Neural cell (in vitro differentiated cells): Measurements from ENCODE around the gene TCOF1. TPM values are rescaled to one million over a fixed set of nuclear protein-coding genes. Genes with fewer than 3 reads are reported as not detected.

Experiments used
- H2AFZ ChIP-seq: fragments of 200-600, 300-800 bp; sonication (generic), shearing (Covaris generic); 2 replicates; pipeline ENCODE4 v1.6.0; 2014; ENCODE audit warnings: low read depth, mild to moderate bottlenecking, antibody characterized with exemption, low read length, moderate library complexity
- H3F3A ChIP-seq: fragments of 200-600 bp; shearing (Covaris generic); 2 replicates; pipeline ENCODE4 v1.6.1; 2016; ENCODE audit warnings: mild to moderate bottlenecking, moderate library complexity, mixed read lengths, antibody characterized with exemption, low read length; ENCODE audit not compliant: insufficient read depth, poor library complexity, severe bottlenecking
- H3K27ac ChIP-seq: fragments of 200-600, 300-800 bp; sonication (generic), shearing (Covaris generic); 2 replicates; pipeline ENCODE4 v1.5.1; 2014; ENCODE audit warnings: mild to moderate bottlenecking, low read length, moderate library complexity
- H3K27me3 ChIP-seq: fragments of 300-800, 200-600 bp; sonication (generic), shearing (Covaris generic); 2 replicates; pipeline ENCODE4 v1.6.0; 2014; ENCODE audit warnings: mild to moderate bottlenecking, low read depth, low read length, moderate library complexity; ENCODE audit not compliant: insufficient read depth
- H3K36me3 ChIP-seq: fragments of 300-800, 200-600 bp; sonication (generic), shearing (Covaris generic); 2 replicates; pipeline ENCODE4 v1.5.1; 2014; ENCODE audit warnings: mild to moderate bottlenecking, antibody characterized with exemption, low read length, moderate library complexity; ENCODE audit not compliant: insufficient read depth
- H3K4me2 ChIP-seq: fragments of 300-800, 200-600 bp; sonication (generic), shearing (Covaris generic); 2 replicates; pipeline ENCODE4 v1.6.0; 2014; ENCODE audit warnings: mild to moderate bottlenecking, low read length
- H3K4me3 ChIP-seq: fragments of 300-800, 200-600 bp; sonication (generic), shearing (Covaris generic); 2 replicates; pipeline ENCODE4 v1.5.1; 2014; ENCODE audit warnings: mild to moderate bottlenecking, low read length, moderate library complexity
- H3K79me2 ChIP-seq: fragments of 200-600 bp; shearing (Covaris generic); replicated peaks from 2 replicates; pipeline ENCODE4 v1.6.0; 2014; ENCODE audit warnings: mild to moderate bottlenecking, low read length, moderate library complexity; ENCODE audit not compliant: insufficient read depth
- H3K9ac ChIP-seq: fragments of 300-800, 200-600 bp; sonication (generic), shearing (Covaris generic); 2 replicates; pipeline ENCODE4 v1.6.1; 2016; ENCODE audit warnings: mild to moderate bottlenecking, low read length, mixed read lengths
- H3K9me2 ChIP-seq: fragments of 200-600 bp; shearing (Covaris generic); 2 replicates; pipeline ENCODE4 v1.6.1; 2016; ENCODE audit warnings: mild to moderate bottlenecking, low read length, mixed read lengths; ENCODE audit not compliant: insufficient read depth
- H3K9me3 ChIP-seq: fragments of 200-600, 300-800 bp; sonication (generic), shearing (Covaris generic); 2 replicates; pipeline ENCODE4 v1.6.1; 2016; ENCODE audit warnings: mild to moderate bottlenecking, mixed run types, low read length, moderate library complexity, mixed read lengths
- H4K20me1 ChIP-seq: fragments of 200-600 bp; shearing (Covaris generic); 2 replicates; pipeline ENCODE4 v1.6.1; 2016; ENCODE audit warnings: mild to moderate bottlenecking, mixed run types; ENCODE audit not compliant: insufficient read depth
- CTCF ChIP-seq: fragments of 450-650 bp; IDR thresholded peaks from 2 replicates; pipeline ENCODE4 v1.5.1; 2014; ENCODE audit warnings: antibody characterized with exemption, mild to moderate bottlenecking, moderate library complexity; ENCODE audit not compliant: poor library complexity, severe bottlenecking
- EP300 ChIP-seq: fragments of 450-650 bp; conservative IDR thresholded peaks from 2 replicates; pipeline ENCODE4 v1.6.1; 2014; ENCODE audit warnings: antibody characterized with exemption, mild to moderate bottlenecking, moderate library complexity; ENCODE audit not compliant: poor library complexity, severe bottlenecking
- EZH2 ChIP-seq: fragments of 200-600, 300-800 bp; shearing (Covaris generic), sonication (generic); IDR thresholded peaks from 2 replicates; pipeline ENCODE4 v1.6.1; 2014; ENCODE audit warnings: antibody characterized with exemption, low read length, borderline replicate concordance, mild to moderate bottlenecking; ENCODE audit not compliant: insufficient read depth, poor library complexity, severe bottlenecking
- MXI1 ChIP-seq: fragments of 450-650 bp; conservative IDR thresholded peaks from 2 replicates; pipeline ENCODE4 v1.6.1; 2014; ENCODE audit warnings: antibody characterized with exemption, mild to moderate bottlenecking; ENCODE audit not compliant: poor library complexity, severe bottlenecking
- POLR2AphosphoS5 ChIP-seq: IDR thresholded peaks from 2 replicates; pipeline ENCODE4 v1.6.1; 2012
- RAD21 ChIP-seq: fragments of 450-650 bp; conservative IDR thresholded peaks from 2 replicates; pipeline ENCODE4 v1.6.1; 2014; ENCODE audit warnings: antibody characterized with exemption, mild to moderate bottlenecking, moderate library complexity
- REST ChIP-seq: IDR thresholded peaks from 2 replicates; pipeline ENCODE4 v1.6.1; 2012; ENCODE audit warnings: borderline replicate concordance
- SMC3 ChIP-seq: fragments of 450-650 bp; conservative IDR thresholded peaks from 2 replicates; pipeline ENCODE4 v1.6.1; 2014; ENCODE audit warnings: antibody characterized with exemption, mild to moderate bottlenecking, moderate library complexity; ENCODE audit not compliant: poor library complexity
- TAF1 ChIP-seq: IDR thresholded peaks from 2 replicates; pipeline ENCODE4 v1.6.1; 2012; ENCODE audit warnings: low read depth
- polyA plus RNA-seq: library from polyadenylated mRNA; depleted of rRNA; stranded (reverse); fragments of >200 nt; gene quantifications from 2 replicates; pipeline ENCODE4 v1.2.3, GENCODE V29; 2014

TCOF1 gene
- polyA plus RNA-seq, 1 donor from 2014 or later, result 6.5 TPM

- Histone ChIP-seq H3K27ac (peak overlapping the region; percentile 75), H3K36me3 (no peaks in the 10 kb centered on the region), H3K27me3 (no peaks in the 10 kb centered on the region), H3K79me2 (no peaks in the 10 kb centered on the region), H3K9me3 (no peaks in the 10 kb centered on the region), H2AFZ (no peak overlapping the region), H4K20me1 (no peaks in the 10 kb centered on the region), H3K4me2 (no peak overlapping the region), H3K4me3 (no peak overlapping the region), H3K9ac (no peak overlapping the region), H3F3A (peaks cover 15% of the 10 kb centered on the region), H3K9me2 (no peaks in the 10 kb centered on the region)
- TF ChIP-seq CTCF (no peak), EZH2 (no peak), RAD21 (no peak), REST (no peak), POLR2AphosphoS5 (no peak), SMC3 (no peak), EP300 (no peak), MXI1 (no peak), TAF1 (no peak)
Observed at GRCh38 chr5:150313501-150313900, 44.0 kb upstream of the TCOF1 start.

GRCh38 chr5:150313921-150314716 is 43.4 kb upstream of the TCOF1 start:
- H2AFZ ChIP-seq, result no peak overlapping the region

More at GRCh38 chr5:150313921-150314716, 43.4 kb upstream of the TCOF1 start:
- Histone ChIP-seq H3K27ac (peak overlapping the region; percentile 75), H3K4me2 (no peak overlapping the region), H3K79me2 (no peaks in the 10 kb centered on the region), H3K9me3 (no peaks in the 10 kb centered on the region), H3K4me3 (no peak overlapping the region), H4K20me1 (no peaks in the 10 kb centered on the region), H3K9me2 (no peaks in the 10 kb centered on the region), H3K36me3 (no peaks in the 10 kb centered on the region), H3F3A (peaks cover 13% of the 10 kb centered on the region), H3K9ac (no peak overlapping the region), H3K27me3 (no peaks in the 10 kb centered on the region)
- TF ChIP-seq EP300, result no peak
- TF ChIP-seq TAF1, result no peak
- TF ChIP-seq EZH2, result no peak
- TF ChIP-seq MXI1, result no peak
- TF ChIP-seq POLR2AphosphoS5, result no peak
- no peak for TF ChIP-seq REST
- TF ChIP-seq RAD21, result no peak
- no peak for TF ChIP-seq SMC3
- no peak for TF ChIP-seq CTCF
